Calu3 (cell line): ENCODE data around the gene COL8A1. TPM values are rescaled to one million over a fixed set of nuclear protein-coding genes. Genes with fewer than 3 reads are reported as not detected.

Source experiments
- BruUV-seq: library from RNA; stranded (reverse); fragments of 400-500 nt; replicated peaks from 2 replicates; lab custom pipeline; 2021; lab: Mats Ljungman, UMichigan
- CTCF ChIA-PET: fragments of 300-600 bp; sonication (Branson Sonifier 250); formaldehyde crosslinking; loops from one replicate; lab custom pipeline; 2022; ENCODE audit warnings: antibody characterized with exemption; lab: Charles Lee
- DNase-seq: peaks from one replicate; pipeline ENCODE4 v3.0.0; 2022
- H3K27ac Mint-ChIP-seq: one replicate; pipeline ENCODE4 v1.8.0; 2022; ENCODE audit warnings: mixed read lengths; ENCODE audit not compliant: unreplicated experiment
- H3K27me3 Mint-ChIP-seq: one replicate; pipeline ENCODE4 v1.8.0; 2022; ENCODE audit warnings: mixed read lengths; ENCODE audit not compliant: unreplicated experiment
- H3K36me3 Mint-ChIP-seq: one replicate; pipeline ENCODE4 v1.8.0; 2022; ENCODE audit warnings: mild to moderate bottlenecking, moderate library complexity, mixed read lengths; ENCODE audit not compliant: insufficient read depth, unreplicated experiment
- H3K4me1 Mint-ChIP-seq: one replicate; pipeline ENCODE4 v1.8.0; 2022; ENCODE audit warnings: mild to moderate bottlenecking, low read depth, mixed read lengths; ENCODE audit not compliant: unreplicated experiment
- H3K4me3 Mint-ChIP-seq: one replicate; pipeline ENCODE4 v1.8.0; 2022; ENCODE audit warnings: mild to moderate bottlenecking, low read depth, moderate library complexity, mixed read lengths; ENCODE audit not compliant: unreplicated experiment
- H3K9me3 Mint-ChIP-seq: one replicate; pipeline ENCODE4 v1.8.0; 2022; ENCODE audit warnings: low read depth, mixed read lengths; ENCODE audit not compliant: unreplicated experiment
- intact Hi-C: fragments of 100-400 bp; cut with micrococcal nuclease; formaldehyde crosslinking; loops from one replicate; pipeline ENCODE4 v1.10.0; 2022; ENCODE audit not compliant: unreplicated experiment
- total RNA-seq: library from RNA; stranded (reverse); gene quantifications from 2 replicates; pipeline ENCODE4 v1.2.3, GENCODE V29; 2022
- TF ChIP-seq, protein P1 (sequence below): fragments of 200-600 bp; IDR thresholded peaks from one replicate; pipeline ENCODE4 v1.8.0; 2022; ENCODE audit warnings: antibody characterized with exemption; ENCODE audit not compliant: unreplicated experiment

Gene COL8A1
- total RNA-seq, 1 experiment from 2014 or later, result 0.71 TPM

DNA sequence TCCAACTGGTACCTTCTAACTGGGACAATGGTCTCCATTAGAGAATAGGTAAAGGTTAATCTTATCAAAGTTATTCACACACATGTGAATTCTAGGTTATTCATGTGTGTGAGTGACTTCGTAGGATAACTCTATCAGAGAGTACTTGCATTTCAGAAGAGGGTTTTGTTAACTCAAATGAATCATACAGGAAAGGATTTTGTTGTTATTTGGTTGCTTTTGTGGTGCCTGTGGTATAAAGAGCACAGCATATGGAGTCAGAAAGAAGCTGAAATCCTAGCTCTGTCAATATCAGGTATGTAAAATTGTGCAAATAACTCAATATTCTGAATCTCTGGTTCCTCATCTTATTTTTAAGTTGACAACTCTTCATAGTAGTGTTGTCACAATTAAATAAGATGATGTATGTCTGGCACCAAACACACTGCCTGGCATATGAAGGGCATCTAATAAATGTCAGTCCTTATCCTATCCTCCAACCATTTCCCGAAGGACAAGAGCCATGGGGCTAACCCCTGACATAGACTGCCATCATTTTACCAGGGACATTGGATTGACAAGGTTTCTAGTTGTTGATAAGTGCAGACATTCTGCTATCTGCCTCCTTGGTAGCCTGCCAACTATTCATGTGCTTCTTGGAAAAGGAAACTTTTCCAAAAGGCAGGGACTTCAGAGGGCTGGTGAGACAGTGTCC, 130.6 kb downstream of the COL8A1 start:
- no peaks in the 10 kb centered on the region for H3K27me3 Mint-ChIP-seq
- H3K27ac Mint-ChIP-seq, result no peak overlapping the region
- H3K36me3 Mint-ChIP-seq, result no peaks in the 10 kb centered on the region
- no peaks in the 10 kb centered on the region for H3K4me1 Mint-ChIP-seq
- no peak overlapping the region for H3K4me3 Mint-ChIP-seq
- no peak for DNase-seq
- no TSS peak for BruUV-seq
- TF ChIP-seq, protein P1, sequence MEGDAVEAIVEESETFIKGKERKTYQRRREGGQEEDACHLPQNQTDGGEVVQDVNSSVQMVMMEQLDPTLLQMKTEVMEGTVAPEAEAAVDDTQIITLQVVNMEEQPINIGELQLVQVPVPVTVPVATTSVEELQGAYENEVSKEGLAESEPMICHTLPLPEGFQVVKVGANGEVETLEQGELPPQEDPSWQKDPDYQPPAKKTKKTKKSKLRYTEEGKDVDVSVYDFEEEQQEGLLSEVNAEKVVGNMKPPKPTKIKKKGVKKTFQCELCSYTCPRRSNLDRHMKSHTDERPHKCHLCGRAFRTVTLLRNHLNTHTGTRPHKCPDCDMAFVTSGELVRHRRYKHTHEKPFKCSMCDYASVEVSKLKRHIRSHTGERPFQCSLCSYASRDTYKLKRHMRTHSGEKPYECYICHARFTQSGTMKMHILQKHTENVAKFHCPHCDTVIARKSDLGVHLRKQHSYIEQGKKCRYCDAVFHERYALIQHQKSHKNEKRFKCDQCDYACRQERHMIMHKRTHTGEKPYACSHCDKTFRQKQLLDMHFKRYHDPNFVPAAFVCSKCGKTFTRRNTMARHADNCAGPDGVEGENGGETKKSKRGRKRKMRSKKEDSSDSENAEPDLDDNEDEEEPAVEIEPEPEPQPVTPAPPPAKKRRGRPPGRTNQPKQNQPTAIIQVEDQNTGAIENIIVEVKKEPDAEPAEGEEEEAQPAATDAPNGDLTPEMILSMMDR, result no peak
- CTCF ChIA-PET, result no interaction called here
- peaks cover 2% of the 10 kb centered on the region for H3K9me3 Mint-ChIP-seq
- intact Hi-C loops, result no loop called here

DNA sequence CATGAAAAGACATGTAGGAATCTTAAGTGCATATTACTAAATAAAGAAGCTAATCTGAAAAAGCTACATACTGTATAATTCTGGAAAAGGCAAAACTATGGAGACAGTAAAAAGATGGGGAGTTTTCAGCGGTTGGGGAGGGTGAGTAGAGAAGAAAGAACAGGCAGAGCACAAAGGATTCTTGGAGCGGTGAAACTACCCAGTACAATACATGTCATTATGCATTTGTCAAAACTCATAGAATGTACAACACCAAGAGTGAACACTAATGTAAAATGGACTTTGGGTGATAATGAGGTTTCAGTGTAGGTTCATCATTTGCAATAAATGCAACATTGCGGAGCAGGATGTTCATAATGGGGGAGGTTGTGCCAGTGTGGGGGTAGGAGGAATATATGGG, 133.8 kb downstream of the COL8A1 start:
- TF ChIP-seq, protein P1, result no peak
- BruUV-seq, result no TSS peak
- no peaks in the 10 kb centered on the region for H3K4me1 Mint-ChIP-seq
- no peak overlapping the region for H3K4me3 Mint-ChIP-seq
- CTCF ChIA-PET, result no interaction called here
- intact Hi-C loops, result no loop called here
- no peak for DNase-seq
- no peak overlapping the region for H3K27ac Mint-ChIP-seq
- peaks cover 2% of the 10 kb centered on the region for H3K9me3 Mint-ChIP-seq
- H3K27me3 Mint-ChIP-seq, result no peaks in the 10 kb centered on the region
- no peaks in the 10 kb centered on the region for H3K36me3 Mint-ChIP-seq

DNA sequence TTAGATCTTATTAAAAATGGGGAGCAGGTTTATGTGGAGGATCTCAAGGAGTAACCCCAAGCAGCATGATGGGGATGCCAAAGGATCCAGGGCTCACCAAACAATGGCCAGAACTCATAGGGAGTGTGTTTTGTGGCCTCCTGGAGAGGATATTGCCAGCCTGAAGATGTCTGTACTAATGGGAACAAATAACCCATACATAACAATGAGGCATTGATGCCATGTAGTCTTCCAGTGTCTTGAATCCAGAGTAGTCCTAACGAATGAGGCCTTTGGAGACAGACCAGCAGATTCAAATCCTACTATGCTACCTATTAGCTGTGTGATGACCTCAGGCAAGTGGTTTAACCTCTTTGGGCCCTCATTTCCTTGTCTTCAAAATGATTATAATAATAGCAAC, 134.3 kb downstream of the COL8A1 start:
- H3K27ac Mint-ChIP-seq, result no peak overlapping the region
- no peak for DNase-seq
- intact Hi-C loops, result no loop called here
- CTCF ChIA-PET, result no interaction called here
- TF ChIP-seq, protein P1, result no peak
- H3K36me3 Mint-ChIP-seq, result no peaks in the 10 kb centered on the region
- no peaks in the 10 kb centered on the region for H3K4me1 Mint-ChIP-seq
- H3K4me3 Mint-ChIP-seq, result no peak overlapping the region
- H3K9me3 Mint-ChIP-seq, result peaks cover 2% of the 10 kb centered on the region
- H3K27me3 Mint-ChIP-seq, result no peaks in the 10 kb centered on the region
- BruUV-seq, result no TSS peak

DNA sequence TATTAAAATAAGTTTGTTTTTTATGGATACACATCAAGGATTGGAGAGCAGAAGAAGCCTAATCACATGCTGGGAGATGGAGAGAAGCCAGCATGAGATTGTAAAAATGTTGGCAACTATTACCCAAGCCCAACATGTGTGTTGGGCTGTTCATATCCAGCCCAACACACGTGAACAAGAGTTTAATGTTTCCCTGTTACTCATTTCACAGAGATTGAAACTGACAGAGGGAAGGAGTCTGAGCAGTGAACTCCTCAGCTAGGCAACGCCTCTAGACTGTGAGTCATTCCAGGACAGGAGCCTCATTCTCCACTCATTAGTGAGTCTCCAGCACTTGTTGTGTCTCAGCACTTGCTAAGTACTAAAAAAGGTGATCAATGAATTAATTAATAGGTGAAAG, 136.1 kb downstream of the COL8A1 start:
- CTCF ChIA-PET, result interaction anchor here (0.7 kb wide), 1 partner anchor 917 kb away, joined by 3 read pairs; no protein-coding TSS in a partner anchor
- intact Hi-C loops, result no loop called here

More for the DNA sequence above, 136.1 kb downstream of the COL8A1 start:
- no TSS peak for BruUV-seq
- peak; percentile 6 for DNase-seq
- TF ChIP-seq, protein P1, result no peak
- H3K9me3 Mint-ChIP-seq, result peaks cover 2% of the 10 kb centered on the region
- no peak overlapping the region for H3K4me3 Mint-ChIP-seq
- H3K36me3 Mint-ChIP-seq, result no peaks in the 10 kb centered on the region
- no peaks in the 10 kb centered on the region for H3K27me3 Mint-ChIP-seq
- H3K4me1 Mint-ChIP-seq, result no peaks in the 10 kb centered on the region
- H3K27ac Mint-ChIP-seq, result no peak overlapping the region
